GM12892 (cell line): ENCODE data around the gene ASB2.

Experiments
- POLR2A ChIP-seq: IDR thresholded peaks from 2 replicates; pipeline ENCODE4 v1.6.1; 2011; ENCODE audit warnings: low read depth, low read length, control low read depth
- TAF1 ChIP-seq: IDR thresholded peaks from 2 replicates; pipeline ENCODE4 v1.6.1; 2011; ENCODE audit warnings: low read depth, mild to moderate bottlenecking, control low read depth, low read length, borderline replicate concordance

DNA sequence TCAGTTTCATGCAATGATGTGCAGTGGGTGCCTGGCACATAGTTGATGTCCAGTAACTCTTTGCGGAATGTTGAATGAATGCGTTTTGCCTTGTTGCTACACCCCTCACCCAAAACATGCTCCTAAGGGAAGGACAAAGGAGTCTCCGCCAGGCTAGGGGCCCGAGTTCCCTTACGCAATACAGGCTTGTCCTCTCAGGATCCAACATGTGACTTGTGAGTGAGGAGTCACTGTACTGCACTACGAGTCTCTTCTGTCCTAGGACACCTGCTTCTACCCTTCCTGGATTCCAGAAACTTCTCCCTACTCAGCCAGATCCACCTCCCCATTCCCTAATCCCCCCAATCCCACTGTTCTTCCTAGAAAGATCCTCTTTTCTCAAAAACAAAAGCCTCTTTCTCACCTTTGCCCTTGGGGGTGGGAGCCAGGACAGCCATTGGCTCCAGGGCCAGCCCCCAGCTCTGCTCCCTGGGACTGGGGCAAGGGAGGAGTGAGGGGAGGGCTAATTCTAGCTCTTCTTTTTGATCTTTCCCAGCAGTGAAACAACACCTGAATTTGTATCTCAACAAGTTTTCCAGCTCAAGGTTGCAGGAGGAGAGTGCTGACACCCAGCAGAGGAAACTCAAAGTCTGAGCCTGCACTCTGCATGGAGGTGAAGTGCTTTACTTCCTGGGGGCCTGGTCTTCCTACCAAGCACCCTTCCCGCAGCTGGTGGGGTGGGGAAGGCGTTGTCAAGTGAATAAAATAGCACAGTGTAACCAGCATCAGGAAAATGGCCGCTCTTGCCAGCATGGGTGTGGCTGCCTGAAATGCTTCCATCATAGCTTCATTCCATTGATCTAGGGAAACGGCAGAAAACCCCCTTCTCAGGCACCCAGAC is 46.4 kb upstream of the ASB2 start:
- TF ChIP-seq POLR2A (no peak), TAF1 (no peak)
